D721Med (cell line): Measurements from ENCODE around the gene FRRS1.

Source experiments
- DNase-seq: peaks from one replicate; pipeline ENCODE4 v3.0.0; 2011; ENCODE audit warnings: low spot score; ENCODE audit not compliant: insufficient read length
- FAIRE-seq: peaks from 2 replicates; lab custom pipeline; 2011; peaks lifted over from hg19 to GRCh38; lab: Jason Lieb, UNC
- TF ChIP-seq, protein P1 (sequence below): IDR thresholded peaks from 2 replicates; pipeline ENCODE4 v1.5.1; 2012; ENCODE audit warnings: mild to moderate bottlenecking, control low read depth; ENCODE audit not compliant: insufficient read depth; ENCODE audit errors: missing control alignments

Gene FRRS1

DNA sequence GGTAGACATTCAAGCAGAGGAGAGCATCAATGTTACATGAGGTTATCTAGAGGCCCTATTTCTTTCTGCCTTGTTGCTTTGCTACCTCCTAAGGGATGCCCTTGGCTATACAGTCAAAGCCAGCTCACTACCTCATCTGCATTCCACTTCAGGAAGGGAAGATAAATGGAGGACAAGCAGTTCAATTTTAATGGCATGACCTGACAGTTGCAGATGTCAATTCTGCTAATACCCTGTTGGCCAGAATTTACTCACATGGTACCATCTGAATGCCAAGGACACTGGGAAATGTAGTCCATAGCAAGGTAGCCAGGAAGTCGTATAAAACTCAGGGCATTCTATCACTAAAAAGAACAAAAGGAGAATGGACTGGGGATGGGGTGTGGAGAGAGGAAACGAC lies 89.0 kb downstream of the FRRS1 start:
- DNase-seq (no peak), FAIRE-seq (no peak)
- TF ChIP-seq, protein P1, sequence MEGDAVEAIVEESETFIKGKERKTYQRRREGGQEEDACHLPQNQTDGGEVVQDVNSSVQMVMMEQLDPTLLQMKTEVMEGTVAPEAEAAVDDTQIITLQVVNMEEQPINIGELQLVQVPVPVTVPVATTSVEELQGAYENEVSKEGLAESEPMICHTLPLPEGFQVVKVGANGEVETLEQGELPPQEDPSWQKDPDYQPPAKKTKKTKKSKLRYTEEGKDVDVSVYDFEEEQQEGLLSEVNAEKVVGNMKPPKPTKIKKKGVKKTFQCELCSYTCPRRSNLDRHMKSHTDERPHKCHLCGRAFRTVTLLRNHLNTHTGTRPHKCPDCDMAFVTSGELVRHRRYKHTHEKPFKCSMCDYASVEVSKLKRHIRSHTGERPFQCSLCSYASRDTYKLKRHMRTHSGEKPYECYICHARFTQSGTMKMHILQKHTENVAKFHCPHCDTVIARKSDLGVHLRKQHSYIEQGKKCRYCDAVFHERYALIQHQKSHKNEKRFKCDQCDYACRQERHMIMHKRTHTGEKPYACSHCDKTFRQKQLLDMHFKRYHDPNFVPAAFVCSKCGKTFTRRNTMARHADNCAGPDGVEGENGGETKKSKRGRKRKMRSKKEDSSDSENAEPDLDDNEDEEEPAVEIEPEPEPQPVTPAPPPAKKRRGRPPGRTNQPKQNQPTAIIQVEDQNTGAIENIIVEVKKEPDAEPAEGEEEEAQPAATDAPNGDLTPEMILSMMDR = no peak

DNA sequence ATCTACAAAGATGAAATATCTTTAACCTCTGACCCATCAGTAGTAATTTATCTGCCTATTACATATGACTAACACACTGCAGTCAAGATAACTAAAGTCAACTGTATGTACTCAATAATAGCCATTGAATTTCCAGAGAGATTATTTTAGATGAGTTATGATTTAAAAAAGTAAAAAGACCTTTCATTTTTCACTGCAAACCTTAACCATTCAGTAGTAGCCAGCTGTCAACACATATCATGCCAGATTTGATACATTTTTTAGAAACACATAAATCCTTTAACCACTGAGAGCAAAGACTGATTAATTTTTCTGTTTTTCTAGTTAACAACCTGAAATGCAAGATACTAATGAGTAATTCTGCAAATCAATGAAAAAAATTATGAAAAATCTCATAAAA lies 89.6 kb downstream of the FRRS1 start:
- FAIRE-seq = peak; percentile 53
- TF ChIP-seq, protein P1 = no peak
- DNase-seq = no peak

DNA sequence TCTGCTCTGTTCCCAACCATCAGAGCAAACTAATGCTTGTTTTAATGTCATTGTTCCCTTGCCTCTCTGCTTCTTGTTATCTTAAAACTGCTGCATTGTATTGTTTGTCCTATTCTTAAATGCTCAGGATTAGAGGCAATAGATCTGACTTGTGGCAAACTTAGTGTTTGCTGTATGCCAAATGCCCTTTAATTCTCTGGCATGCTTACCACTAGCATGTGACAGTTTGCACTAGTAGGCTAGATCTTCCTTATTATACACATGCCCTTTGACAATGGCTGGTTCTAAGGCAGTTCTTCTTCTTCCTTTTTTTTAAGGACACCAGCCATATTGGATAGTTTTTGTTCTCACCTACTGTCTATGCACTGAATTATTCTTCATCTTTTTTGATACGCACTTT lies 90.4 kb downstream of the FRRS1 start:
- no peak for DNase-seq
- TF ChIP-seq, protein P1 = no peak
- FAIRE-seq = peak; percentile 64

DNA sequence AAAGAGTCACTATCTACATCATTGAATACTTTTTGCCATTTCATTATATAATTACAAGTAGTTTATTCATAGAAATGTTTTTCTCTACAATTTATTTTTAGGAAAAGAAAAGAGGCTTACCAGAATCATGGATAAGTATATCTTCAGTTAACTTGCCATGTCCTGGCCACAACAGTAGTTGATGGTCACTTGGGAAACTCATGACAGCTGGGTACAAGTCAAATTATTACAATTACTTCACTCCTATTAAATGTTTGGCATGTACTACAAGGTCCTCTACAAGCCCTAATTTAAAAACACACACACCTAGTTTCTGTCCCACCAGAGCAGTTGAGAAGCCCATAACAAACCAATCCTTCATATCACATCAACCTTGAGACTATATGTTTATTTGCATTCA lies 91.1 kb downstream of the FRRS1 start:
- FAIRE-seq (no peak), DNase-seq (no peak)
- TF ChIP-seq, protein P1 = no peak

DNA sequence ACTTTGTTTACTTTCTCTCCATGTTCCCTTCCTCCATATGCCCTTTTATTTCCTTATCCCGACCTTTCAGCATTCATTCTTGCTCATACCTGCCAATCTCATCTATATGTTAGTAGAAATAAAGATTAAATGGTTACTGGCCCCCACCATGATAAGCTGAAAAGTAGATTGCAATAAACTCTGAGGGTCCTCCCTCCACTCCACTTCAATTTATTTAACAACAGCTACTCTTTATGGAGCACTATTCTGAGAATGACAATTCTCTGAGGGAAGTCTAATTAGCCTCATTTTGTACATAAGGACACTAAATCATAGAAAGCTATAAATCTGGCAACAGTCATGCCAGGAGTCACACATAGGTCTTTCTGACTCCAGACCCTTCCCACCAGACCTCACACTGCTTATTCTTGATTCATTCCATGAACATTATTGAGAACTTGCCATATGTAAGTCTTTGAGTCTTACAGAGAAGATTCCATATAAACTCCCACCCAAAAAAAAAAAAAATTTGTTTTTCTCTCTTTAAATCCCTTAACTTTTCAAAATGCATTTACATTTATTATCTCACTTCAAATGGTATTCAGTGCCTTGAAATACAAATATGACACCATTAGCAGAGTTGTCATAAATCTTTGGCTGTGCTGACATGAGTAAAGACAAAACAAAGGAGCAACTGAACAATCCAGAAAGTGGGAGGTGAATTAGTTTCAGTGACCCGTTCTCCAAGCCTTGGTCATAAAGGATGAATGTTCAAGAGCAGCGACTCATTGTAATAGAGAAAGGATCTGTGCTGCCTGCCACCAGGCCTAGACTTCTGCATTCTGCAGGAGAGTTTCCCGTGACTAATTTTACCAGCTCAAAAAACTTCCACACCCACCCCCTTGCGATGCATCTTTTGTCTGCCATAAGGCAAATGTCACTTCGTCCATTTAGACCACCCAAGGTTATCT lies 92.0 kb downstream of the FRRS1 start:
- DNase-seq = no peak
- no peak for FAIRE-seq
- TF ChIP-seq, protein P1 = no peak

DNA sequence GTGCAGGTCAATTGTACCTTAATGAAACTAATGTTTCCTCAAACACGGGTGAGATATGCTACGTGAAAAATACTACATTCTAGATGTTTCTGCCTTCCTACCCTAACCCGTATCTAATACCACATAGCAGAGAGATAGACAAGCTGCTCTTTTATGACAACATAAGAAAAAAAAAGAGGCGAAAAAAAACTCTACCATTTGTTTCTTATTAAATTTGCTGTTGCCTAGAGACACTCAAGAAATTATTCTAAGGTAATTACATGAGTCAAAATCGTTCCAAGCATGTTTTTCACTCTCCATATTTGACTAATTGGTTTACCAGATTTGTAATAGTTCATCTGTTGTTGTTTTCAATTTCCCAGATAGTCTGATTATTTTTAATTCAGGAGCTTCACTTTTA lies 93.1 kb downstream of the FRRS1 start:
- DNase-seq (no peak), FAIRE-seq (no peak)
- TF ChIP-seq, protein P1 = no peak
